ENCODE results near the gene KAT7.

Gene KAT7

DNA sequence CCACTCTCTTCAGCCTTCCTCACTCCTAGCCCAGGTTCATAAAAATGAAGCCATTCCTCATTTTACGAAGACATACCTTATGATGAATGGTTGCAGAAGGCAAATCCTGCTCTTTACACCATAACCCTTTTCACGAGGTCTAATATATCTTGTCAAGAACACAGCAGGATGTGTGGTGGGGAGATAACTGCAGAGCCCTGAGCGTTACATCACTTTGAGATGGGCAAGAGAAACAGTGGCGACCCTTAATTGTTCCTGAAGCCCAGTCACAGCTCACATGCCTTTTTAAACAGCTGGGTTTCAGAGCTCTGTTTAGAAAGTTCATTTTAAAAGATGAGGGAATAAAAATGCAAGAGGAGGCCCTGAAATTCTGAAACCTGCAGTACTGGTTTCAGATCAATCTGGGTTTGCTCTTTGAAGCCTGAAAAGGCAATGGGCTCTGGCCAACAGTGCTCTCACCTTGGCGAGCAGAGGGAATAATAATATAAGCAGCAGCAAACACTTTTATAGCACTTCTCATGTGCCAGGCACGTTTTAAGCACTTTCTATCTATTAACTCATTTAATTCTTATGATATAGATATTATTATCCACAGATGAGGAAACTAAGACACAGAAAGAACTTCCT lies 27.4 kb upstream of the KAT7 start:
- DNase-seq (ENCODE audit: low spot score), result no peak

DNA sequence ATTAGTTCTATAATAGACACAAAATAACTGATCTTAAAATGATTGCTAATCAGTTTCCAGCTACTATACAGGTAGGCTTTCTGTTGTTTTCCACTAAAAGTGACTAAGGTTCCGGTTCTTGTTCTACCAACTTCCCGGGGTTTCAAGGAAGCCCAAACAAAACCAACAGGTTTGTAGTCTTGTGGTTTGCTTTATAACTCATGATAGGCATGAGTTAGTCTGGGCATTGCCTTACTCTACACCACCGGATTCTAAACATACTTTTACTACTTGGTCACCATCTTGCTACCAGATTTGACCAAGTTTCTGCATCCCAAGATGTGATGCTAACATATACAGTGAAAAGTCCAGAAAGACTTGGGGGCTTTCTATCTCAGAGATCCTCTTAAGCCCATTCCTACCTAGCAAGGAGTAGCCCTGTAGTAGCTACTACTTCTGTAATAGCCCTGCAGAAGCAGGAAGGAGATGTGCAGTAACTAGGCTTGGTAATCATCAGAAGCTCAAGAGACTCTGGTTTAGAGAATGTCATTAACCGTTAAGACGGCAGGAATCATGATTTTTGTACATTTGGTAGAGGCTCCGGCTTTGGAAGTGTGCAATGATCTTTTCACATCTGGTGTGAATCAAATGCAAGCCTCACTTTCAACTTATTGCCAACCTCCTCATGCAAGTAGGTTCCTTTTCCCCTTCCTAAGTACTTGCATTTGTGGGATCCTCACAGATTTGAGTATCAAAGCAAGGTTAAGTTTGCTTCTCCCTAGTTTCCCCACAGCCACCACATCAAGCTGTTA lies 26.1 kb upstream of the KAT7 start:
- no peak for DNase-seq (ENCODE audit: low spot score)

DNA sequence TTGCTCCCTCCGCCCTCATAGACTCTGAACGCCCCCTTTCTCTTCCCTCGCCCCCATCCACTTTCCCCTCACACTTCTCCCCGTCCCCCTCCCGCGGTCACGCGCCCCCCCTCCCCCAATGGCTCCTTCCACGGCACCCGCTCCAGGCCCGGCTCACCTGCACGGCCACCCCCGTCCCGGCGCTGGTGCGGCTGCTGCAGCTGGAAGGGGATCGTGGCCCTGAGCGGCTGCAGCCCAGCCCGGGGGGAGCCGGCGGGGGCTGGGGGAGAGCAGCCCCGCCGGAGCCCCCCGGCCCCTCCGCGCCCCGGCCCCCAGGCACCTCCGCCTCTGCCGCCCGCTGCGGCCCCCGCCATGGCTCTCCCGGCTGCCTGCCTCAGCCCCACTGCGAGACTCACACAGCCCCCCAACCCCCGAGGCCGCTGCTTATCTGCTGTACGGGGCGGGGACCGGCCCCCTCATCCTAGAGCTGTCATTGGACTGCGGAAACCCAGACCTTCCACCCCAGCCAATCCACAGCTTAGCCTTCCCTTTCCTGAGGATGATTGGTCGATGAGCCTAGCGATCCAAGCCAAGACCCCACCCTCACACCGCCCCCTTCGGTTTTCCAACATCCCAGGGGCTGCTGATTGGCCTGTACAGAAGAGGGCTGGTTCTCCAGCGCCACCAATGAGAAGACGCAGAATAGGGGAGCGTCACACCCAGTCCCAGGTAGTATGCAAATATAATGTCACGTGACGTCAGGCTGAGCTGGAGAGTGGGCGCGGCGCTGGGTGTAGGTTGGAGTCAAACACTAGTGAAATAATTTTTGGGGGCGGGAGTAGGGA lies 24.5 kb upstream of the KAT7 start, which contains the start of gene FAM117A:
Gene FAM117A, minus strand, starts transcription at position 397 of the 824 bp plus-strand sequence. Its CDS starts 44 bp downstream, at position 353.
- peak; percentile 99 for DNase-seq (ENCODE audit: low spot score)

DNA sequence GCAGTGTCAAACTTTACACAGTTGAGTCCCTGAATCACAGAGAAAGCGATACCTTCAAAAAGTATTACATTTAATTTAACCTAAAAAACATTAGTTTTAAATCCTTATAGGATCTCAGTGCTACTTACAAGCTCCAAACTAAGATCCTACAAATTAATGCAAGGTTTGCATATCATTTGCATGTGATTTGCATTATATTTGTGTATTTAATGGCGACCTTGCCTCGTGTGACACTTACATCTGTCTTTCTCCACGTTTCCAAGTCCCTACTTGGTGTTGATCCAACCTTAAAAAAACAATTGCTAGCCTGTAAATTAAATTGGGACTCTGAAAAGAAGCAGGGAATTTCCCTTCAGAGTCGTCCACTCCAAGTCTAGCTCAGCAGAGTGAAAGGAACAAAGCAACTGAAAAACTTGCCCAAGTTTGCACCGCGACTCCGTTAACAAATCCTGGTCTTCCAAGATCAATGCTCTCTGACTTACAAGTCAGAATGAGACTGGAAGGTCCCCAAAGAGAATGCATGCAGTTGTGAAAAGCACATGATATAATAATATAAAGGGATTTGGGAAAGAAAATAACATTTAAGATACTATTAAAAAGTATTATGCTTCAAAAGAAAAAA lies 23.8 kb upstream of the KAT7 start:
- no peak for DNase-seq (ENCODE audit: low spot score)

DNA sequence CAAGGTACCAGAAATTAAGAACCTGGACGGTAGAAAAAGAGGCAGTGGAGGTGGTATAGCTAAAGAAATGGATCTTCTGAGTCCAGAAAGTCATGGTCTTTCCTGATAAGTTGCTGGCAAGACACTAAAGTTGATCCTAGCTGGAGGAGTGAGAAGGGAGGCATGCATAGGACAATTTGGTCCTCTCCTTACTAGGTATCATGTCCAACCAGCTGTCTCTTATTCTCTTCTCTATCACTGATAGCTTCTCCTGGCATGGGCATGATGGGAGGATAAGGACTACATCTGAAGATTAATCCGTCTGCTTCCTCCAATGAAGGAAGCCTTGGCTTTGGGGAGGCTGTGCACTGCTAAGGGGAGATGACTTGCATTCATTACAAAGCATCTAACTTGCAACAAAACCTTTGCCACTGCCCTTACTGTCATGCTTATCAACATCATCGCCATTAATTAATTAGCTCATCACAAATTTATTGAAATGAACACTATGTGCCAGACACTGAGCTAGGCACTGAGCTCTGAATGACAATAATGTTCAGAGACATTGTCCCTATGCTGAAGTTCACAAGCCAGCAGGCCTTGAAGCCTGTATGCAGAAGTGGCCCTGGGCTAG lies 21.5 kb upstream of the KAT7 start:
- no peak for DNase-seq (ENCODE audit: low spot score)

DNA sequence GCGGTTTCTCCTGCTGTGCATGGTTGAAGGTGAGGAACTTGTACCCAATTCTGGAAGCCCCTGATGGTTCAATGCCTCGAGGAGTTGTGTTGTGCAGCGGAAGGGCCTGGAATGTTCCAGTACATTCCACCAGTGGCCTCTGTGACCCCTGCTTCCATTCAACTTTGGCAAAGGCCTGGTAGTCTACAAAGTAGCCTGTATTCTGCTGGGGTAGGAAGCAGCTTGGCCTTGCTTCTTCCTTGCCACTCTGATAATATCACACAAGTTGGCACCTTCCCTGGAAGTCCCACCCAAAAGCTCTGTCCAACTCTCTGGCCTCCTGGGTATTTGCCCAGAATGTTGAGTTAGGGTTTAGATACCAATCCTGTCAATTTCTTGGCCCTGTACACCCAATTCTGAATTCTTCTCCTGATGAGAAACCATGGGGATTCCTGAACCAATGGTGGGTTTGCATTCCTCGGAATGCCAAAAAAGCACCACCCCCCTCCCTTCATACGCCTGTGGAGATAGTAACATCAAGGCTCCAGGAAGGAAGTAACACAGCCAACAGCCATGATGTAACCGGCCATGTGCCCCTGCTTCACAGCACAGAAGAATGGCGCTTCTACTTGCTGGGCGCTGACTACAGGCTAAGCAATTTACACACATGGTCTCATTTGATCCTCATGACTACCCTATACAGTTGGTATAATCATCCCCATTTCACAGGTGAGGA lies 12.8 kb upstream of the KAT7 start:
- no peak for DNase-seq (ENCODE audit: low spot score)

DNA sequence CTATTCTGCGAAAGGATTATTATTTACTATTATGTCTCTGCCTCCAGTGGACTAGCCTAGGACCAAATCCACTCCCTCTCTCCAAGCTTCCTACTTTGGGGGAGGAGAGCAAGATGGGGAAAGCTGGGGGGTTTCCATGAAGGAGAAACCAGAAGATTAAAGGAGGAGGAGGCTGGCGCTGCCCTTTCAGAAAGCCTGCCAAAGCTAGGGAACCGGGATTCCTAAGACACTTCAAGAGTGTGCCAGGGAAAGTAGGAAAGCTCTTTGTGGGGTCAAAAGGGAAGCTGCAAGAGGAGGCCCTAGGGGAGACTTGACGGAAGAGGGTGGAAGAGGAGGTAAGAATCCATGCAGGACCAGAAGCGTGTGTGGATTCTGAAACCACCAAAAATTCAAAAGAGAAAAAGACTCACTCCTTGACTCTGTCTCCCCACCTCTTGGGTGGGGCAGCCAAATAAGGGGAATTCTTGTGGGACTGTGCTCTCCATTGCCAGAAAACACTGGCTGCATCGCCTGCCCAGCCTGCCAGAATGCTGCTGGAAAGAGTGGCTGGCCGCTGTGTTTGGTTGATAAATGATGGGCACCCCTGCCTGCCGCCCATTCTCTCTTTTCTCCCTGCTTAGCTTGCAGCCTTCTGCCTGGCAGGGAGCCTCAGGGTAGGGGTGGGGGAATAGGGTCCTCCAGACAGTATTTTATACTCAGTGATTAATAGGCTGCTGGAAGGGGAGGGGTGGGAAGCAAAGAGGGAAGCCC lies 11.8 kb upstream of the KAT7 start:
- DNase-seq (ENCODE audit: low spot score), result no peak

DNA sequence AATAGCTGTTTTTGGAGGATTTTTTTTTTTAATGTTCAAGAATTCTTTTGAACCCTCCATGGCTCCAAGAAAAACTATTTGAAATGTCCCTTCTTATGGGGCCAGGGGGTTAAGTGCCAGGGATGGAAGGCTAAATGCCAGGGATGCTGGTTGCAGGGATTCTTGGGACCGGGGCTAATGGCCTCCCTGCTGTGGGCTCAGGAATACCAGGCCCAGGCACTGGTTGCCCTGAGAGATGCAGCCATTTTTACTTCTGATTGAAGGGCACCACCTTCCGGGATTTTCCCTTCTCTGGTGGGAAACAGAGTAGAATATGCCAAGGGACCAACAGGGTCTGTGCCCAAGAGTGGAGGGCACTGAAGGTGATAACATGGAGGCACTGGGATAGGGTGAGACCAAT lies 10.9 kb upstream of the KAT7 start:
- DNase-seq (ENCODE audit: low spot score), result no peak

DNA sequence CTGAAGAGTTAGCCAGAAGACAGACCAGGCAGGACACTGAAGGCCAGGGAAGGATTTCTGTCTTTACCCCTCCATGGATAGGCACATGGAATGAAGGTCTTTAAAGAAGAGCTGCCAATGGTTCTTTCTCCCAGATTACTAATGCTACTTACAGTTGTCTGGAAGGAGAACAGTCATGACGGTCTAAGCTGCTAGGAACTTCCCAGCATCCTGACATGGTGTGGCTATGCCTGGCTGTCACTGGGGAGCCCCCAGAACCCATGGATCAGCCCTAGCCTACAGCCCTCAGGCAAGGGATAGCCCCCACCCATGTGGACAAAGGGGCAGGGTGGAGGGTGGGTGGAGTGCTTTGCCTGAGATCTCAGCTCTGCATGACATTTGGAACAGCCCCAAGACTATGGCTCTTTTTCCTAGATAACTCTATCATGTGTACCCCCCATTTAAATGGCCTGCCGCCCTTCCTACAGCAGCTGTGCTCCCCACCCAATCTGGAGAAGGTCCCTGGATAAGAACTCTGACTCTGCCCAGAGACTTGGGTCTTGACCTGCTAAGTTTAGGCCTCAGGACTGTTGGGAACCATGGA lies 9.2 kb upstream of the KAT7 start:
- DNase-seq (ENCODE audit: low spot score), result no peak

DNA sequence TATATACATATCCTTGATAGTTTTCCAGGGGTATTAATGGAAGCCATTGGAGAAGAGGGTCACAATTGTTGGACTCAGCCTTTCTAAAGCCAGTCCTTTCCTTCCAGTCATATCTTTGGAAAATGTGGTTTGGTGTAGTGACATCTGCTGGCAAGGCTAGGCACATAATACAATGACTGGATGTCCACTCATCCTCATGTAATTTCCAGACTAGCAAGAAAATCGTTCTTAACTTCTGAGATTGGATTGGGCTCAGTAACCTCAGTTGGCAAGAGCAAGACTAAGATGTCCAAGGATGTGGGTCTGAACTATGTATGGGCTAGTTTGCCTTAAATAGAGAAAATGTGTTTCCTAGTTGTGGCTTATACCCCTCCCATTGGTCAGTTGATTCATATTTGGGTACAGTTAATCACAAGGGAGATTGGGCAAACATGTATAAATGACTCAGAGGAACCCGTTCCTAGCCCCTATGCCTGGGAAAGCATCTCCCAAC lies 8.7 kb upstream of the KAT7 start:
- peak; percentile 63 for DNase-seq (ENCODE audit: low spot score)

DNA sequence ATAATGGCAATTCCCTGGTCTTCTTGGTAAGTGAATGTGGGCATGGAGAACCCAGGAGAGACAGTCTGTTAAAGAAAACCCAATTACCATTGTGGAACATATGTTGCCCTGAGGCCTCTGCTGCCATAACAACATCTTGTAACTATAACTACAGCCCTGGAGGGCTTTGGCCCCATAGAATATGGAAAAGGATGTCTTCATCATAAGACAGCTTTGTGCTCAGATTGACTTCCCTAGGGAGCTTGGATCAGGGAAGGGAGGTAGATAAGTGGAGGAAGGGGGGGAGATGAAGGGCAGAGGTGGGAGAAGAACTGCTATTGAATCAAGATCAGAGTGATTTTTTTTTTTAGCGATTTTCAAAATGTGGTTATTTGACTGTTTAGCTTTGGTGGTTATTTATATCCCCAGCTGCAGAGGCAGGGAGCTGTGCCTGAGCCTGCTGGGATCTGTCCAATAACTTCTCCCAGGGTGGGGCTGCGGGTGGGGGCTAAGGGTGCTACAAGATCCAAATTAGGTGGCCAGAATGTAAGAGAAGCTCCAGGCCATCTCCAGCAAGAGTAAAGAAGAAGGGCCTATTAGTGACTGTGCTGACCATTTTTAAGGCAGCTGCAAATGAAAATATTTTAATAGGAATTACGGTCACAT lies 5.3 kb upstream of the KAT7 start:
- no peak for DNase-seq (ENCODE audit: low spot score)

DNA sequence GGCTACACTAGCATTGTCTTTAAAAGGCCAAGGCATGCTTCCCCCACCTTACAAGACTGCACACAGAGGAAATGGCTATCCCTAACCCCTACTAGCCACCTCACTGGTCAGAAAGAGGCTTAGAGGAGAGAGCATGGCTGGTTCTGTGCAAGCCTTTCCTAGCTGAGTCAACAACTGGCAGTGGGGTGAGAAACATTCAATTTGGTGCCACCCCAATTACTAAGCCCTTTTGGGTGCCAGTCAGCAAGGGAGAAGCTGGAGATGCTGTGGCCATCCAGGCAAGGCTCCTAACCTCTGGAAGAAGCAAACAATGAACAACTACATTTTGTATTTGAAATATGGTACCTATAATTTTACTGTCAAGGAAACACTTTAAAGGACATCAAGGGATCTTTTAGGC lies 4.7 kb upstream of the KAT7 start:
- no peak for DNase-seq (ENCODE audit: low spot score)

DNA sequence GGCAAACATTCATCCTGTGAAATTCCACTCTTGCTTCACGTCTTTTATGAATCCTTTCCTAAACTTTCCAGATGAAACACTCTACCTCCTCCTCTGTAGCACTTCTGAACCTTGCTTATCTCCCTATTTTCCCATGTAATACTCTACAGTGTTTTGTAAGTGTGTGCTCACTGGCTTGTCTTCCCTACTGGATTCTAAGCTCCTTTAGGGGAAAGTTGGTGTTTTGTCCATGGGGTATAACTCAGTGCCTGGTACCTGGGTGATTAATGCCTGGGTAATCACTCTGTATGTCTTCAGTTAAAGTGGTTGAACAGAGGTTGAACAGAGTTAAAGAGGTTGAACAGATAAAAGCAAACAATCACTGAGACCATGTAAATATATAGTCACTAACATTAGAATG lies 3.8 kb upstream of the KAT7 start:
- DNase-seq (ENCODE audit: low spot score), result no peak

DNA sequence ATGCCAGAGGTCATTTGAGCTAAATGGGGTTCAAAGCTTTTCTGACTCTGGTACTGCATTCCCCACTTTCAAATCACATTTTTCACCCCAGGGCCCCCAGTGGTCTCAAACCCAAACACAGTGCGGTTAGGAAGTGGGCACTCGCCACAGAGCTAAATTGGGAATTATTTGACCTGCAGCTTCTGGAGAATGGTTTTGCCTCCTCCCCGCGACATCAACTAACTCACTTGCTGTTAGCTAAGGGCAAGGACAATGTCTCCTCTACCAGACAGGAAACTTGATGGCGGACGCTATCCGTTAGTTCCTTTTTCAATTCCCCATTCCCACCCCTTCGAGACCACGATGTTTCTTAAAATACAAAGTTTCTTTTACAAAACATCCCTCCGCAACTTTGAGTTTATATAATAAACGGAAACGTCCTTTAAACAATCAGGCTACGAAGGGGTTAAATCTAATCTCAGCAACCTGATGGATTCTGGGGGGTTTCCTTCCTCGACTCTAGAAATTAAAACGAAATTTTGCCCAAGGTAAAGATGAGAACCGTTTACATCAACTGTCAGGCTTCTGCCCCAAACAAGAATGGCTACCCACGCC lies 500 bp upstream of the KAT7 start:
- no peak for DNase-seq (ENCODE audit: low spot score)

DNA sequence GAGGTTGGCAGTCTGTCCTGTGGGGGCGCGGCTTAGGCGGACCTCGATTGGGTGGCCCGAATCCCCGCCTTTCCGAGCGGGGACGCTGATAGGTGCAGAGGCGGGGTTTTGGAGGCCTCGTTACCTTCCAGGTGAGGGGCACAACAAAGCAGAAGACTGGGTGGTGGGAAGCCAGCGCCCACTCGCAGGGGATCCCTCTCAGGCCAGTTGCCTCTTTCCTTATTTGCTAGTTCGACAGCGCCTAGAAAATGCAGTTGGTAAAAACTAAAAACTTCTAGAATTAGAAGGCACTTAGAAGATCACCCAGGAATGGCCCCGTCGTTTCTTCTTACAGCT lies 730 bp downstream of the KAT7 start:
- no peak for DNase-seq (ENCODE audit: low spot score)

DNA sequence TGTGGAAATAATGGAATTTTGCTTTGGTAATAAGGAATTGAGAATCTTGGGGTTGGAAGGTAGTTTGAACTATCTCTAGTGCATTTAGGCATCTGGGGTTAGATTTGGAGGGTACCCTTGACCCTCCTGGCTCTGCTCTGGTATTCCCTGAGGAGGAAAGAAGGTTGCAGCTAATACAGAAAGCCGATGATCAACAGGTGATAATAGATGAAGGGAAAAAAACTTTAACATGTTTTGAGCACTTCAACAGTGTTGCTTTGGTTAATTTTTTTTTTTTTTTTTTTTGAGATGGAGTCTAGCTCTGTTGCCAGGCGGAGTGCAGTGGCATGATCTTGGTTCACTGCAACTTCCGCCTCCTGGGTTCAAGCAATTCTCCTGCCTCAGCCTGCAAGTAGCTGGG lies 4.8 kb downstream of the KAT7 start:
- no peak for DNase-seq (ENCODE audit: low spot score)

DNA sequence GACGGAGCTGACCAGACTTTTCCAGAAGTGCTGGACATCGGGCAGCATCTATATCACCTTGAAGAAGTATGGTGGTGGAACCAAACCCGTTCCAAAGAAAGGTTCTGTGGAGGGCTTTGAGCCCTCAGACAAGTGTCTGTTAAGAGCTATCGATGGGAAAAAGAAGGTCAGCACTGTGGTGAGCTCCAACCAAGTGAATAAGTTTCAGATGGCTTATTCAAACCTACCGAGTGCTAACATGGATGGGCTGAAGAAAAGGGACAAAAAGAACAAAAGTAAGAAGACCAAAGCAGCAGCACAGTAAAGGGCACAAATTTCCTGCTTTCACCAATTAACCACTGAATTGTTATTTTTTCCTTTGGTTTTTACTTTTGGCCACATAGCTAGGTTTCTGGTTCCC lies 6.9 kb downstream of the KAT7 start:
- DNase-seq (ENCODE audit: low spot score), result no peak

DNA sequence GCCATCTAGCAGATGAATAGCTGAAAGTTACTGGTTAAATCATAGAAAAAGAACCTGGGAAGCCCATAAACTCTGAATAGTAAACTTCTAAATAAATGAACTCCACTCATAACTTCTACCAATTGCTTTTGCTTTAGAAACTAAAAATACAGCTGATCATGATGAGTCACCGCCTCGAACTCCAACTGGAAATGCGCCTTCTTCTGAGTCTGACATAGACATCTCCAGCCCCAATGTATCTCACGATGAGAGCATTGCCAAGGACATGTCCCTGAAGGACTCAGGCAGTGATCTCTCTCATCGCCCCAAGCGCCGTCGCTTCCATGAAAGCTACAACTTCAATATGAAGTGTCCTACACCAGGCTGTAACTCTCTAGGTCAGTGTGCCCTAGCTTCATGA lies 9.7 kb downstream of the KAT7 start:
- DNase-seq (ENCODE audit: low spot score), result no peak

DNA sequence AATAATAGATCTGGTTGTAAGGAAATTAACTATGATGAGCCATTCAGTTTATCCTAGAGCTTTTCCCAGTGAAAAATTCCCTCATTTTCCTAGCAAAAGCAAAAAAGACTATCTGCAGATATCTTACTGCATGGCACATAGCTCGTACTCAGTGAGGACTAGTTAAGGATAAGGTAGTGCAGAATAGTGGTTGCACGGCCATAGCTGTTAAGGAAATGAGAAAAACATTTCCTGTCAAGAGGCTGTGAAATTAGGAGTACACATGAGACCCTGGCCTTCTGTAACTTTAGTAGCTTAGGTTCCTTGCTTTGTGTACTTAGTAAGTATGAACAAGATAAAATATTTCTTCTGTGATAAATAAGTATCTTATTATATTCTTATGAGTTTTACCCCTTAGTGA lies 10.3 kb downstream of the KAT7 start:
- DNase-seq (ENCODE audit: low spot score), result no peak
